Fibroblast of lung (primary cell): Measurements from ENCODE around the gene PFDN1. TPM values are rescaled to one million over a fixed set of nuclear protein-coding genes. Genes with fewer than 3 reads are reported as not detected.

Experiments
- DNase-seq, 2 donors: peaks; one replicate each; pipeline versions ENCODE4 v3.0.0 to v3.0.0-alpha.2; 2010; ENCODE audit warnings: low read depth in 2 of 2
- H2AFZ ChIP-seq: 2 replicates; pipeline ENCODE4 v1.5.1; 2012; ENCODE audit warnings: low read length, control low read depth, inconsistent platforms
- H3K27ac ChIP-seq: 2 replicates; pipeline ENCODE4 v1.5.1; 2011; ENCODE audit warnings: low read length, control low read depth; ENCODE audit not compliant: insufficient read depth
- H3K27me3 ChIP-seq: 2 replicates; pipeline ENCODE4 v1.5.1; 2011; ENCODE audit warnings: mild to moderate bottlenecking, low read length; ENCODE audit not compliant: control insufficient read depth, insufficient read depth
- H3K36me3 ChIP-seq: 2 replicates; pipeline ENCODE4 v1.5.1; 2011; ENCODE audit warnings: low read length; ENCODE audit not compliant: control insufficient read depth, insufficient read depth
- H3K4me1 ChIP-seq: 2 replicates; pipeline ENCODE4 v1.5.1; 2011; ENCODE audit warnings: low read length; ENCODE audit not compliant: control insufficient read depth, insufficient read depth; ENCODE audit errors: extremely low read depth
- H3K4me2 ChIP-seq: 2 replicates; pipeline ENCODE4 v1.5.1; 2011; ENCODE audit warnings: low read length, control low read depth; ENCODE audit not compliant: insufficient read depth; ENCODE audit errors: extremely low read depth
- H3K4me3 ChIP-seq, 4 experiments: fragments of 200-600 bp in 1 of 4; sonication (generic) in 1 of 4; replicated peaks in 1 of 4; 2 replicates each; pipeline ENCODE4 v1.5.1; 2011 to 2016; ENCODE audit warnings: low read length in 4 of 4, low read depth in 3 of 4, mild to moderate bottlenecking in 3 of 4, control low read depth in 2 of 4, inconsistent platforms in 1 of 4, mixed read lengths in 1 of 4; ENCODE audit not compliant: insufficient read depth in 1 of 4; ENCODE audit errors: control extremely low read depth in 1 of 4
- H3K79me2 ChIP-seq: 2 replicates; pipeline ENCODE4 v1.5.1; 2012; ENCODE audit warnings: mild to moderate bottlenecking, low read length, inconsistent platforms; ENCODE audit not compliant: control insufficient read depth, insufficient read depth
- H3K9ac ChIP-seq: 2 replicates; pipeline ENCODE4 v1.5.1; 2011; ENCODE audit warnings: mild to moderate bottlenecking, low read length, control low read depth; ENCODE audit not compliant: insufficient read depth
- H3K9me3 ChIP-seq: 2 replicates; pipeline ENCODE4 v1.5.1; 2012; ENCODE audit warnings: low read depth, low read length; ENCODE audit not compliant: control insufficient read depth, insufficient read depth
- H4K20me1 ChIP-seq: 2 replicates; pipeline ENCODE4 v1.5.1; 2011; ENCODE audit warnings: low read length; ENCODE audit not compliant: control insufficient read depth, insufficient read depth; ENCODE audit errors: extremely low read depth
- EZH2 ChIP-seq: IDR thresholded peaks from 2 replicates; pipeline ENCODE4 v1.5.1; 2012; ENCODE audit warnings: low read length, control low read depth, mild to moderate bottlenecking; ENCODE audit errors: missing control alignments
- polyA plus RNA-seq, 2 donors: library from polyadenylated mRNA; depleted of rRNA in 1 of 2; stranded (reverse) in 1 of 2; unstranded in 1 of 2; fragments of >200 nt; gene quantifications; 2 replicates each; pipeline ENCODE4 v1.2.1, GENCODE V29; 2011 to 2012; ENCODE audit warnings: missing spikeins in 1 of 2
- total RNA-seq: library from RNA; depleted of rRNA; stranded (reverse); fragments of >200 nt; gene quantifications from 2 replicates; pipeline ENCODE4 v1.2.1, GENCODE V29; 2014
- TF ChIP-seq, protein P1 (sequence below), 2 donors: IDR thresholded peaks in 1 of 2; conservative IDR thresholded peaks in 1 of 2; 1 replicate in 1 of 2; 2 replicates in 1 of 2; pipeline ENCODE4 v1.5.1; 2011 to 2012; ENCODE audit warnings: low read length in 2 of 2, control low read depth in 1 of 2, inconsistent platforms in 1 of 2, low read depth in 1 of 2, mild to moderate bottlenecking in 1 of 2

Gene PFDN1
- total and polyA plus RNA-seq, 2 donors (not counting 1 experiment from before 2014, with no cell fraction given), result 35.5 to 140 TPM

DNA sequence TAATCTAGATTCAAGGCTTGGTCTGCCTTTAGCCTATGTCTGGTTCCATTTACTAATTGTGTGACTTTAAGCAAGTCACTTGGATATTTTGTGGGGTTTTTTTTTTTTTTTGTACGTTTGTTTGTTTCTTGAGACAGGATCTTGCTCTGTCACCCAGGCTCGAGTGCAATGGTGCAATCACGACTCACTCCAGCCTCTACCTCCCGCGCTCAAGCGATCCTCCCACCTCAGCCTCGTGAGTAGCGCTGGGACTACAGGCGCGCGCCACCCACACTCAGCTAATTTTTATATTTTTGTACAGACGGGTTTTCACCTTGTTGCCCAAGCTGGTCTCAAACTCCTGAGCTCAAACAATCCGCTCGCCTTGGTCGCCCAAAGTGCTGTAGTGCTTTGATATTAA lies 1.1 kb upstream of the PFDN1 start:
- no peak overlapping the region for H3K4me2 ChIP-seq
- H3K4me1 ChIP-seq, result peaks cover 4% of the 10 kb centered on the region
- H3K9me3 ChIP-seq, result no peaks in the 10 kb centered on the region
- TF ChIP-seq, protein P1, sequence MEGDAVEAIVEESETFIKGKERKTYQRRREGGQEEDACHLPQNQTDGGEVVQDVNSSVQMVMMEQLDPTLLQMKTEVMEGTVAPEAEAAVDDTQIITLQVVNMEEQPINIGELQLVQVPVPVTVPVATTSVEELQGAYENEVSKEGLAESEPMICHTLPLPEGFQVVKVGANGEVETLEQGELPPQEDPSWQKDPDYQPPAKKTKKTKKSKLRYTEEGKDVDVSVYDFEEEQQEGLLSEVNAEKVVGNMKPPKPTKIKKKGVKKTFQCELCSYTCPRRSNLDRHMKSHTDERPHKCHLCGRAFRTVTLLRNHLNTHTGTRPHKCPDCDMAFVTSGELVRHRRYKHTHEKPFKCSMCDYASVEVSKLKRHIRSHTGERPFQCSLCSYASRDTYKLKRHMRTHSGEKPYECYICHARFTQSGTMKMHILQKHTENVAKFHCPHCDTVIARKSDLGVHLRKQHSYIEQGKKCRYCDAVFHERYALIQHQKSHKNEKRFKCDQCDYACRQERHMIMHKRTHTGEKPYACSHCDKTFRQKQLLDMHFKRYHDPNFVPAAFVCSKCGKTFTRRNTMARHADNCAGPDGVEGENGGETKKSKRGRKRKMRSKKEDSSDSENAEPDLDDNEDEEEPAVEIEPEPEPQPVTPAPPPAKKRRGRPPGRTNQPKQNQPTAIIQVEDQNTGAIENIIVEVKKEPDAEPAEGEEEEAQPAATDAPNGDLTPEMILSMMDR (conservative IDR thresholded peaks at IDR 0.05 in 1 of 2, IDR thresholded peaks at IDR 0.05 in 1 of 2; ENCODE audit: low read depth in 1 of 2, low read length in 2 of 2), result no peak
- TF ChIP-seq EZH2, result no peak
- peaks cover 1% of the 10 kb centered on the region for H3K36me3 ChIP-seq
- no peak overlapping the region for H3K27ac ChIP-seq
- H2AFZ ChIP-seq, result no peak overlapping the region
- no peaks in the 10 kb centered on the region for H4K20me1 ChIP-seq
- H3K4me3 ChIP-seq, result no peak overlapping the region
- peaks cover 30% of the 10 kb centered on the region for H3K79me2 ChIP-seq
- no peak for DNase-seq
- H3K27me3 ChIP-seq, result no peaks in the 10 kb centered on the region
- no peak overlapping the region for H3K9ac ChIP-seq

DNA sequence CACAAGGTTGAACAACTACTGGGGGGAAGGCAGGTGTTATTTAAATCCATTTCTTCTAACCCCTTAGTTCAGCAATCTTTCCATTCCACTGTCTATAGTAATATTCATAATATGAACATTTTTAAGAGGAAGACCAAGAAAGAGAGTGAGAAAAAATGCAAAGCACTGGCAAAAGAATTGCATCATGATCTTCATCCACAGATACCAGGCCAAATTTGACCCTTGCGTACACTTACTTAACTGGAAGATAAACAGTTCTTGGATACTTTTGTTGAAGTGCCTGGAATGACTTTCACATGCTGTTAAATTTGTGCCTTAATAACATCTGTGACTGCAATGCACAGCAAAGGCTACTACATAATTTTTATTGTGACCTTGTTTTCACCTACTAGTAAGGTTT lies 1.8 kb downstream of the PFDN1 start:
- H3K4me3 ChIP-seq, result peak overlapping the region in 1 of 4 experiments; percentile 2
- H3K79me2 ChIP-seq, result peaks cover 40% of the 10 kb centered on the region
- H3K4me1 ChIP-seq, result peaks cover 8% of the 10 kb centered on the region
- H3K9me3 ChIP-seq, result no peaks in the 10 kb centered on the region
- DNase-seq, result peak in 1 of 2 donors; percentile 21
- no peaks in the 10 kb centered on the region for H4K20me1 ChIP-seq
- no peaks in the 10 kb centered on the region for H3K27me3 ChIP-seq
- peaks cover 1% of the 10 kb centered on the region for H3K36me3 ChIP-seq
- H2AFZ ChIP-seq, result no peak overlapping the region
- H3K4me2 ChIP-seq, result peak overlapping the region; percentile 39
- TF ChIP-seq, protein P1 (conservative IDR thresholded peaks at IDR 0.05 in 1 of 2, IDR thresholded peaks at IDR 0.05 in 1 of 2; ENCODE audit: low read depth in 1 of 2, low read length in 2 of 2), result no peak
- TF ChIP-seq EZH2, result no peak
- no peak overlapping the region for H3K27ac ChIP-seq
- H3K9ac ChIP-seq, result no peak overlapping the region

DNA sequence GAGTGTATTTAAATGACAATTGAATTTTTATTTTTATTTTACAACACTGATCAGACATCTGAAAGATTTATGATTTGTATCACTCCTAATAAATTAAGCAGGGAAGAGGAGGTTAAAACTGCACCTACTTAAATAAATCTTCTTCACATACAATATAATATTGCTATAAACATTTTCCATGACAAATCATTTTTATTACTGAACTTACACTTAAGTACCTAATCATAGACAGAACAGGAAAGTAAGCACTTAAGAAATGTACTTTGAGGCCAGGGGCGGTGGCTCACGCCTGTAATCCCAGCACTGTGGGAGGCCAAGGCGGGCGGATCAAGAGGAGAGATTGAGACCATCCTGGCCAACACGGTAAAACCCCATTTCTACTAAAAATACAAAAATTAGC lies 3.8 kb downstream of the PFDN1 start:
- H3K4me2 ChIP-seq, result peak overlapping the region; percentile 19
- H3K27ac ChIP-seq, result peak overlapping the region; percentile 44
- no peaks in the 10 kb centered on the region for H4K20me1 ChIP-seq
- no peak for DNase-seq
- no peaks in the 10 kb centered on the region for H3K9me3 ChIP-seq
- no peak overlapping the region for H3K4me3 ChIP-seq
- no peak overlapping the region for H3K9ac ChIP-seq
- H2AFZ ChIP-seq, result no peak overlapping the region
- TF ChIP-seq, protein P1 (conservative IDR thresholded peaks at IDR 0.05 in 1 of 2, IDR thresholded peaks at IDR 0.05 in 1 of 2; ENCODE audit: low read depth in 1 of 2, low read length in 2 of 2), result no peak
- no peak for TF ChIP-seq EZH2
- H3K79me2 ChIP-seq, result peaks cover 46% of the 10 kb centered on the region
- peaks cover 10% of the 10 kb centered on the region for H3K4me1 ChIP-seq
- H3K36me3 ChIP-seq, result peaks cover 1% of the 10 kb centered on the region
- no peaks in the 10 kb centered on the region for H3K27me3 ChIP-seq
